HG03175 (cell line): ENCODE data around the gene APOL2.
"Not testable (repeated sequence)": the region's sequence is repeated elsewhere in the genome, so short reads cannot be mapped to it uniquely, and the experiment has no call there.

Experiments used
- ATAC-seq: cut with Tn5 transposase; IDR thresholded peaks from one replicate; pipeline ENCODE4 v1.9.1; 2021; ENCODE audit warnings: mild to moderate bottlenecking, moderate library complexity; ENCODE audit not compliant: unreplicated experiment

APOL2 gene

GRCh38 chr22:36224245-36224644 lies 15.1 kb downstream of the APOL2 start:
- no peak for ATAC-seq

GRCh38 chr22:36223504-36223903 lies 15.8 kb downstream of the APOL2 start:
- no peak for ATAC-seq

DNA sequence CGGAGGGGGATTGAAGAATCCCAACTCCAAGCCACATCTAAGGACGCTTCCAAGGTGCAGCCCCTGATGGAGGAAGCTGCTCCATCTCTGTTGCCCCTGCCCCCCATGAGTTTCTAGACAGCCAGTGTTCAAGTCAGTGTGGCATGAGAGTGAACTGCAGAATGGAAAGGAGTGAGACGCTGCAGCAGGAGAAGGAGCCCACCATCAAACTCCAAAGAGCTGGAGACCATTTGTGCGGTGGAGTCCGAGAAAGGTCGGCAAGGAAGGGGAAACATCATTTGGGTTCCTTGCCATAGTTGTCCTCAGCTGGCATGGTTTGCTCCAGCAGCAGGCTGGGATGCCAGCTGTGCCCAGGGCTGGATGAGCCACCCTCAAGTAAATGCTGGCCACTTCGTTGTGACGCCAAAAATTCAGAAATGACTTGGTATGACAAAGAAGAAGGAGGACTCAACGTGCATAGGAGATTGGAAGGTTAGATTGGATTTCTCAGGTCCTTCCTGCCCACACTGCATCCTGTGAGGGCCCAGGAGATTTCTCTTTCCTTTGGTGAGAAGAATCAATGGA lies 16.4 kb downstream of the APOL2 start:
- ATAC-seq: no peak

DNA sequence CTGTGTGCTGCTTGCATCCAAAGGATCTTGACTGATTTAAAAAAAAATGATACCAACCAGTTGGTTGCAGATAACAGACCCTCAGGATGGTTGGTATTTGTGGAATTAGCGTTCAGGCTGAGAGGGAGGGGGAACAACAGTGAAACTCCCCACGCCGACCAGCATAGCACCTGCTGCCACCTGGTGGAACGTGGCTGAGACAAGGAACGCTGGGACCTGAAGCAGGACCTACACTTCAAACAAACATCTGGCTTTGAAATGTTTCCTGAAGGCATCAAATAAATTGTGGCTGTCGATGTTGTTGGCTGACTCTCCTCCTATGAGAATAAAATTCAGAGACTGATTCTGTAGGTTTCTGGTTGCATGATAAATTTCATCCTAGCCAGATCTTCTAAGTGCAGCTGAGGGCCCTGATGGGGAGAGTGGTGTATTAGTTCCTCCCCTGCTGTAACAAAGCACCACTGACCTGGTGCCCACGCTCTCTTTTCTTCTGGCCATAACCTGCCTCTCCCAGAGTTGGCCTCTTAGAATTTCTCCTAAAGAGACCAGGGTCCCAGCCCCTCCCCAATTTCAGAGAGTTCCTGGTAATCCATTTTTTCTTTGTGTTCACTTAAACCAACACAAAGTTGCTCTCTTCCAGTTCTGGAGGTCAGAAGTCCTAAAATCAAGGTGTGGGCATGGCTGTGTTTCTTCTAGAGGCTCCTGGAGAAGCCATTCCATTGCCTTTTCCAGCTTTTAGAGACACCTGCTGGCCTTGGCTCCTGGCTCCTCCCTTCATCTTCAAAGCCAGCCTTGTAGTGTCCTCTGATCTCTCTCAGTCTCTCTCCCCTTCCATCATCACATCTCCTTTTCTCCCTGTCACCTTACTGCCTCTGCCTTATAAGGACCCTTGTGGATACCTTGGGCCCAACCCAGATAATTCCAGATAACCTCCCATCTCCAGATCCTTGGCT lies 17.3 kb downstream of the APOL2 start:
- ATAC-seq: no peak

DNA sequence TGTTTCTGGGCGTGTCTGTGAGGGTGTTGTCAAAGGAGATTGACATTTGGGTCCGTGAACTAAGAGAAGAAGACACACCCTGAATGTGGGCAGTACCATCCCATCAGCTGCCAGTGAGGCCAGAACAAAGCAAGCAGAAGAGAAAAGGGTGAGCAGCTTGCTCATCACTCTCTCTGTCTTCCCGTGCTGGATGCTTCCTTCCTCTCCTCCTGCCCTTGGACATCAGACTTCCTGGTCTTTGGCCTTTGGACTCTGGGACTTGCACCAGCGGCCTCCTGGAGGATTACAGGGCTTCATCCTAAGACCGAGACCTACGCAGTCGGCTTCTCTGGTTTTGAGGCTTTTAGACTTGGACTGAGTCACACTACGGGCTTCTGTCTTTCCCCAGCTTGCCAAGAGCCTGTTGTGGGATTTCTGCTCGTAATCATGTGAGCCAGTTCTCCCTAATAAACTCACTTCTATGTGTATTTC lies 18.8 kb downstream of the APOL2 start:
- no peak for ATAC-seq

GRCh38 chr22:36218648-36219193 lies 20.6 kb downstream of the APOL2 start:
- no peak for ATAC-seq

- no peak for ATAC-seq
These were observed 23.3 kb downstream of the APOL2 start for GRCh38 chr22:36215981-36216380.

GRCh38 chr22:36213586-36213985 lies 25.7 kb downstream of the APOL2 start:
- ATAC-seq: no peak

GRCh38 chr22:36212901-36213300 lies 26.4 kb downstream of the APOL2 start:
- no peak for ATAC-seq

GRCh38 chr22:36211237-36211861 lies 28.0 kb downstream of the APOL2 start:
- ATAC-seq: no peak

DNA sequence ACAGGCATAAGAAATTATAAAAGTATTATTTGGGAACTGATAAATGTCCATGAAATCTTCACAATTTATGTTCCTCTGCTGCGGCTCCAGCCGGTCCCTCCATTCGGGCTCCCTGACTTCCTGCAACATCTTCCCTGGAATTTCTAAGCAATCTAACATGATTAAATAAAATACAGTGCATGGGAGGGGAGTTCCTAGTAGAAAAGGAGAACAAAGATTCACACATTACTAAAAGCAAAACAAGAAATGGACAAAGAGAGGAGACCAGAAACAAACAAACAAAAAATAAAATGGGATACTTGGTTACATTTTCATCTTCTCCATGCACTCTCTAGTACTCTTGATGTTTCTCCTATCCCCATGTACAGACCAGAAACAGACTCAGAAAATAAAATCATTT lies 29.1 kb downstream of the APOL2 start:
- ATAC-seq: no peak

DNA sequence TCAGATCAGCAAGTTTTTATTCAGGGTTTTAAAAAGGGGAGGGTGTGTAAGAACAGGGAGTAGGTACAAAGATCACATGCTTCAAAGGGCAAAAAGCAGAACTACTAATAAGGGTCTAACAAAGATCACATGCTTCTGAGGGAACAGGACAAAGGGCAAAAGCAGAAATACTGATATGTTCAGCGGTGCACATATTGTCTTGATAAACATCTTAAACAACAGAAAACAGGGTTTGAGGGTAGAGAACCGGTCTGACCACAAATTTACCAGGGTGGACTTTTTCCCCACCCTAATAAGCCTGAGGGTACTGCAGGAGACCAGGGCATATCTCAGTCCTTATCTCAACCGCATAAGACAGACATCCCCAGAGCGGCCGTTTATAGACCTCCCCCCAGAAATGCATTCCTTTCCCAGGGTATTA lies 29.8 kb downstream of the APOL2 start:
- not testable (repeated sequence) for ATAC-seq

- no peak for ATAC-seq
These were observed 30.4 kb downstream of the APOL2 start for GRCh38 chr22:36208914-36209313.

DNA sequence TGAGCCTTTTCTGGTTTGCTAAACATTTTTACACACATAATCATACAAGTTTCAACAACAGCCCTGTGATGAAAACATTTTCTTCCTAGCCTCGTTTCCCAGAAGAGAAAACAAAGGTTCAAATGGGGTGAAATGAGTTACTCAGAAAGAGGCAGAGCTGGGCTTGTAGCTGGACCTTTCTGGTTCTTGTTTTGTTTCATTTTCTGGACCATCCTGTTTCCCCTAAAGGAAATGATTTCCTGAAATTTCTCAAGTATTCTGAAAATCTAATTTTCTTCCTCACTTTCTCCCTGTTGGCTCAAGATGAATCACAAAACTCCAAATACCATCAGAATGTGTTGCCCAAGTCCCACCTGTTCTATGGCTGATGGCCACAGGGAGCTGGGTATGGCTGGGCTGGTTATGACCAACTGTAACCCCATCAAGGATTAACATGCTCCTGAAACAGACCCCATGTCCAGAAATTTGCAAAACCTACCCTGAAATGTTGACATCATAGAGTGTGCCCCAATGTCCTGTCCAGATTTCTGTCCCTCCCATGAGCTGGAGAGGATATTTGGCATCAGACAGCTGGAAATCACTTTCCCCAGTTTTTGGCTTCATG lies 31.1 kb downstream of the APOL2 start:
- no peak for ATAC-seq

DNA sequence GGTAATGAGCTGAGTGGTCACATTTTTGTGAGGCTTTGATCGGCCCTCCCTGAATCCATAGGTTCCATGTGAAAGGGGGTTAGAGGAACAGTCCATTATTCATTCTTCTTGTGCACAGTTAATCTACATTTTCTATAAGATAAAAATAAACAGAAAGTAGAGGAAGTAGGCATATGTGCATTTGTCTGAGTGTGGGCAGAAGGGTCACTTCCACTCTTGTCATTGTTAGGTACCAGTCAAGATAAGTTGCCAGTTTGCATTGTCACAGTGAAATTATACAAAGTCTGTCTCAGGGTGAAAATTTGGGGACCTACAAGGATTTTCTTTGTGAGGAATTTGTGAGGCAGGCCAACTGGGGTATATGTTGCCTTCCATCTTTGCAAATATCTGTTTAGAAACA lies 33.1 kb downstream of the APOL2 start:
- no peak for ATAC-seq

GRCh38 chr22:36205573-36205972 lies 33.8 kb downstream of the APOL2 start:
- ATAC-seq: not testable (repeated sequence)

GRCh38 chr22:36204632-36205015 lies 34.7 kb downstream of the APOL2 start:
- no peak for ATAC-seq

DNA sequence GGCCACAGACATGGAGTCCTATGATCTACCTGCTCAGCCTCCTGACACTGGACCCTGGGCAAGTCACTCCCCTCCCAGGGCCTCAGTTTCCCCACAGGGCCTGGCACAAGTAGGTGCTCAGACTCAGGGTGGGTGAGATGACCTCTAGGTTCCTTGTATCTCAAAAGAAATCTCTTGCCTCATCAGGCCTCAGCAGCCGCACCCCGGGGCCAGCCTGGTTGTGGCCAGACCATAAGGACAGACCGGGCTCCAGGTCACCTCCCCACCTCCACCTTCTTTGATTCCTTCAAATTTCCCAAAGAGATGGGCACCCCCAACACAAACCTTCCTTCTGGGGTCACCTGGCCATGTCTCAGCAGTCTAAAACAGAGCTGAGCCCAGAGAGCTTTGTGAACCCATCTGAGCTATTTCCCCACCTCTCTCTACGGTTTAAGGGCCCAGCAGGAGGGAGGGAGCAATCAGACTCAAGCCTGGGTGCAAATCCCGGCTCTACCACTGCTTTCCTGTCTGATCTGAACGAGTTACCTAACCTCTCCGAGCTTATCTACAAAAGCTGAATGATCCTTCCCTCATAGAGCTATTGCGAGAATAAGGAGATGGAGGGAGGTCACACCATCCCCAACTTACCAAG lies 35.2 kb downstream of the APOL2 start:
- ATAC-seq: no peak

DNA sequence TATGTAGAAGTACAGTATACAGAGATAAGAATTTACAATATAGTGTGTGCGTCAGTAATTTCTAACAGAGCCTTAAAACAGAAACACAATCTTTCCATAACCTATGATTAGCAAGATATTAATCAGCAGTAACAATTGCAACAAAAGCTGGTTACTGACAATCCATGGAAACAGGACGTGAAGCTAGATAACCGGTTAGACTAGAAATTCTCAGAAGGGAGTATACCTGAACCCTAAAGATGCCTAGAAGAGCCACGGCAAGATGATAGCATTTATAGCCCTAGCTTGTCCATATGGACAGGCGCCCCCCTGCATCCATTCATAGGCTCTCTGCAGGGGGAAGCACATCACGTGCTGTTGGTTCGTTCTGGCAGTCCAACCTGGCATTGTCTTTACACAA lies 35.9 kb downstream of the APOL2 start:
- not testable (repeated sequence) for ATAC-seq

GRCh38 chr22:36202906-36203305 lies 36.4 kb downstream of the APOL2 start:
- ATAC-seq: not testable (repeated sequence)
